ENCODE results near the gene APLP2.

APLP2 gene

GRCh38 chr11:130043575-130043974, 26.1 kb upstream of the APLP2 start:
- Mint-ChIP-seq H3K4me1 (no peaks in the 10 kb centered on the region), H3K4me3 (no peak overlapping the region), H3K9me3 (no peaks in the 10 kb centered on the region), H3K27me3 (peaks cover 22% of the 10 kb centered on the region), H3K27ac (no peak overlapping the region)
- ATAC-seq (no peak), DNase-seq (no peak)

- ATAC-seq (no peak), DNase-seq (no peak)
- peaks cover 5% of the 10 kb centered on the region for H3K4me1 Mint-ChIP-seq
- H3K27ac Mint-ChIP-seq, result no peak overlapping the region
- no peaks in the 10 kb centered on the region for H3K9me3 Mint-ChIP-seq
- peaks cover 17% of the 10 kb centered on the region for H3K27me3 Mint-ChIP-seq
- H3K4me3 Mint-ChIP-seq, result no peak overlapping the region
These were observed 22.6 kb upstream of the APLP2 start for GRCh38 chr11:130047141-130047540.

GRCh38 chr11:130049328-130049771, 20.3 kb upstream of the APLP2 start:
- DNase-seq, result no peak
- peaks cover 5% of the 10 kb centered on the region for H3K4me1 Mint-ChIP-seq

GRCh38 chr11:130050257-130050656, 19.4 kb upstream of the APLP2 start:
- Mint-ChIP-seq H3K9me3 (no peaks in the 10 kb centered on the region), H3K27ac (no peak overlapping the region), H3K27me3 (no peaks in the 10 kb centered on the region), H3K4me1 (peaks cover 5% of the 10 kb centered on the region), H3K4me3 (no peak overlapping the region)
- ATAC-seq (no peak), DNase-seq (no peak)

More at GRCh38 chr11:130049328-130049771, 20.3 kb upstream of the APLP2 start:
- ATAC-seq, result no peak
- Mint-ChIP-seq H3K27me3 (no peaks in the 10 kb centered on the region), H3K27ac (no peak overlapping the region), H3K4me3 (no peak overlapping the region), H3K9me3 (no peaks in the 10 kb centered on the region)

GRCh38 chr11:130051082-130051481, 18.6 kb upstream of the APLP2 start:
- Mint-ChIP-seq H3K27me3 (no peaks in the 10 kb centered on the region), H3K4me1 (peaks cover 5% of the 10 kb centered on the region), H3K27ac (no peak overlapping the region), H3K9me3 (no peaks in the 10 kb centered on the region), H3K4me3 (no peak overlapping the region)
- no peak for ATAC-seq
- no peak for DNase-seq

GRCh38 chr11:130052567-130052966, 17.1 kb upstream of the APLP2 start:
- H3K9me3 Mint-ChIP-seq, result no peaks in the 10 kb centered on the region
- DNase-seq (no peak), ATAC-seq (no peak)
- H3K27ac Mint-ChIP-seq, result no peak overlapping the region
- H3K27me3 Mint-ChIP-seq, result peaks cover 8% of the 10 kb centered on the region
- peaks cover 5% of the 10 kb centered on the region for H3K4me1 Mint-ChIP-seq
- H3K4me3 Mint-ChIP-seq, result no peak overlapping the region

- H3K27me3 Mint-ChIP-seq, result peaks cover 8% of the 10 kb centered on the region
- DNase-seq (no peak), ATAC-seq (no peak)
- H3K4me1 Mint-ChIP-seq, result no peaks in the 10 kb centered on the region
- no peaks in the 10 kb centered on the region for H3K9me3 Mint-ChIP-seq
- H3K27ac Mint-ChIP-seq, result no peak overlapping the region
- H3K4me3 Mint-ChIP-seq, result no peak overlapping the region
These were observed 14.7 kb upstream of the APLP2 start for GRCh38 chr11:130054966-130055365.

GRCh38 chr11:130055617-130056016, 14.1 kb upstream of the APLP2 start:
- no peak for DNase-seq
- H3K27ac Mint-ChIP-seq, result no peak overlapping the region
- H3K9me3 Mint-ChIP-seq, result no peaks in the 10 kb centered on the region
- no peak overlapping the region for H3K4me3 Mint-ChIP-seq
- ATAC-seq, result no peak
- H3K27me3 Mint-ChIP-seq, result peaks cover 8% of the 10 kb centered on the region
- H3K4me1 Mint-ChIP-seq, result no peaks in the 10 kb centered on the region

GRCh38 chr11:130061017-130061416, 8.7 kb upstream of the APLP2 start:
- Mint-ChIP-seq H3K4me1 (no peaks in the 10 kb centered on the region), H3K27me3 (peaks cover 36% of the 10 kb centered on the region), H3K27ac (no peak overlapping the region), H3K9me3 (no peaks in the 10 kb centered on the region), H3K4me3 (no peak overlapping the region)
- DNase-seq, result no peak
- ATAC-seq, result no peak

- Mint-ChIP-seq H3K4me3 (no peak overlapping the region), H3K4me1 (no peaks in the 10 kb centered on the region), H3K27me3 (peaks cover 33% of the 10 kb centered on the region), H3K9me3 (no peaks in the 10 kb centered on the region), H3K27ac (no peak overlapping the region)
- no peak for ATAC-seq
- DNase-seq, result no peak
These were observed 7.7 kb upstream of the APLP2 start for GRCh38 chr11:130062026-130062425.

GRCh38 chr11:130063451-130063850, 6.2 kb upstream of the APLP2 start:
- H3K4me1 Mint-ChIP-seq, result peaks cover 3% of the 10 kb centered on the region
- ATAC-seq (no peak), DNase-seq (no peak)
- H3K9me3 Mint-ChIP-seq, result no peaks in the 10 kb centered on the region
- no peak overlapping the region for H3K4me3 Mint-ChIP-seq
- peaks cover 40% of the 10 kb centered on the region for H3K27me3 Mint-ChIP-seq
- no peak overlapping the region for H3K27ac Mint-ChIP-seq

- no peak for ATAC-seq
- Mint-ChIP-seq H3K4me3 (no peak overlapping the region), H3K27ac (no peak overlapping the region), H3K9me3 (no peaks in the 10 kb centered on the region), H3K27me3 (peaks cover 44% of the 10 kb centered on the region), H3K4me1 (peaks cover 12% of the 10 kb centered on the region)
- DNase-seq, result no peak
These were observed 5.1 kb upstream of the APLP2 start for GRCh38 chr11:130064596-130064995.

- H3K9me3 Mint-ChIP-seq, result no peaks in the 10 kb centered on the region
- H3K4me1 Mint-ChIP-seq, result peaks cover 21% of the 10 kb centered on the region
- ATAC-seq (no peak), DNase-seq (no peak)
- H3K27ac Mint-ChIP-seq, result no peak overlapping the region
- H3K4me3 Mint-ChIP-seq, result no peak overlapping the region
- H3K27me3 Mint-ChIP-seq, result peaks cover 52% of the 10 kb centered on the region
These were observed 3.4 kb upstream of the APLP2 start for GRCh38 chr11:130066338-130066737.

GRCh38 chr11:130068546-130068985, 1.1 kb upstream of the APLP2 start:
- Mint-ChIP-seq H3K27me3 (peaks cover 55% of the 10 kb centered on the region), H3K4me3 (peak overlapping the region; percentile 98), H3K4me1 (peaks cover 24% of the 10 kb centered on the region), H3K9me3 (no peaks in the 10 kb centered on the region), H3K27ac (no peak overlapping the region)
- DNase-seq (no peak), ATAC-seq (no peak)

GRCh38 chr11:130068986-130069658, 572 bp upstream of the APLP2 start:
- DNase-seq (peak in 1 of 2 donors; percentile 66), ATAC-seq (peak; percentile 72)
- H3K9me3 Mint-ChIP-seq, result no peaks in the 10 kb centered on the region
- peaks cover 24% of the 10 kb centered on the region for H3K4me1 Mint-ChIP-seq
- H3K27ac Mint-ChIP-seq, result peak overlapping the region; percentile 83 to 90
- H3K4me3 Mint-ChIP-seq, result peak overlapping the region; percentile 98
- peaks cover 49% of the 10 kb centered on the region for H3K27me3 Mint-ChIP-seq

GRCh38 chr11:130070109-130070845, 583 bp downstream of the APLP2 start:
- Mint-ChIP-seq H3K27ac (peak overlapping the region; percentile 27 to 52), H3K27me3 (peaks cover 39% of the 10 kb centered on the region), H3K4me3 (peak overlapping the region; percentile 98), H3K4me1 (peaks cover 24% of the 10 kb centered on the region), H3K9me3 (no peaks in the 10 kb centered on the region)
- DNase-seq, result peak; percentile 42 to 56
- ATAC-seq, result peak; percentile 56

Measured in stimulated activated naive CD8-positive, alpha-beta T cell treated with anti-CD3 and anti-CD28 coated beads, Interleukin-15, amount 100 ng/mL, for 72 hours (primary cell).